ENCODE data around the gene CDH26.

GRCh38 chr20:60062431-60063047 lies 104.3 kb downstream of the CDH26 start:
- TF ChIP-seq, protein P1, sequence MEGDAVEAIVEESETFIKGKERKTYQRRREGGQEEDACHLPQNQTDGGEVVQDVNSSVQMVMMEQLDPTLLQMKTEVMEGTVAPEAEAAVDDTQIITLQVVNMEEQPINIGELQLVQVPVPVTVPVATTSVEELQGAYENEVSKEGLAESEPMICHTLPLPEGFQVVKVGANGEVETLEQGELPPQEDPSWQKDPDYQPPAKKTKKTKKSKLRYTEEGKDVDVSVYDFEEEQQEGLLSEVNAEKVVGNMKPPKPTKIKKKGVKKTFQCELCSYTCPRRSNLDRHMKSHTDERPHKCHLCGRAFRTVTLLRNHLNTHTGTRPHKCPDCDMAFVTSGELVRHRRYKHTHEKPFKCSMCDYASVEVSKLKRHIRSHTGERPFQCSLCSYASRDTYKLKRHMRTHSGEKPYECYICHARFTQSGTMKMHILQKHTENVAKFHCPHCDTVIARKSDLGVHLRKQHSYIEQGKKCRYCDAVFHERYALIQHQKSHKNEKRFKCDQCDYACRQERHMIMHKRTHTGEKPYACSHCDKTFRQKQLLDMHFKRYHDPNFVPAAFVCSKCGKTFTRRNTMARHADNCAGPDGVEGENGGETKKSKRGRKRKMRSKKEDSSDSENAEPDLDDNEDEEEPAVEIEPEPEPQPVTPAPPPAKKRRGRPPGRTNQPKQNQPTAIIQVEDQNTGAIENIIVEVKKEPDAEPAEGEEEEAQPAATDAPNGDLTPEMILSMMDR (IDR thresholded peaks at IDR 0.05; ENCODE audit: low read depth, low read length) = no peak
- TF ChIP-seq EZH2phosphoT487 (IDR thresholded peaks at IDR 0.05; ENCODE audit: low read depth) = no peak
